ENCODE measurements around the gene SOCS3.

The SOCS3 gene

DNA sequence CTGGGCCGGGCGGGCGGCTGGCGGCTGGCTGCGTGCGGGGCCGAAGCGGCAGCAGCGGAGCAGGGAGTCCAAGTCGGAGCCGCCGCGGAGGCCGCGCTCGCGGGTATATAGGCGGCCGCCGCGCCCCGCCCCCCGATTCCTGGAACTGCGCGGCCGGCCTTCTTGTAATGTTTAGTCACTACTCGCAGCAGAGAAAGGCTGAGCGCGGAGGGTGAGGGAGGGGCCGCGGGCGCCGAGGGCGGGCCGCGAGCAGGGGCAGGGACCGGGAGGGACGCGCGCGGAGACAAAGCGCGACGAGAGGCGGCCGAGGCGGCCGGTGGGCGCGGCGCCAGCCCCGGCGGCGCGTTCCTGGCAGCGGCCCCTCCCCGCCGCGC lies at the start of gene SOCS3:
Gene SOCS3 (minus strand): TSS at position 81 of the 374 bp plus-strand sequence. CDS start 982 bp downstream, outside the sequence.
- DNase-seq (ENCODE audit: low read depth in 2 of 2), result peak; percentile 96

- DNase-seq (ENCODE audit: low read depth in 2 of 2), result no peak
Measured at GRCh38 chr17:78409191-78409928, 49.5 kb upstream of the SOCS3 start.

DNA sequence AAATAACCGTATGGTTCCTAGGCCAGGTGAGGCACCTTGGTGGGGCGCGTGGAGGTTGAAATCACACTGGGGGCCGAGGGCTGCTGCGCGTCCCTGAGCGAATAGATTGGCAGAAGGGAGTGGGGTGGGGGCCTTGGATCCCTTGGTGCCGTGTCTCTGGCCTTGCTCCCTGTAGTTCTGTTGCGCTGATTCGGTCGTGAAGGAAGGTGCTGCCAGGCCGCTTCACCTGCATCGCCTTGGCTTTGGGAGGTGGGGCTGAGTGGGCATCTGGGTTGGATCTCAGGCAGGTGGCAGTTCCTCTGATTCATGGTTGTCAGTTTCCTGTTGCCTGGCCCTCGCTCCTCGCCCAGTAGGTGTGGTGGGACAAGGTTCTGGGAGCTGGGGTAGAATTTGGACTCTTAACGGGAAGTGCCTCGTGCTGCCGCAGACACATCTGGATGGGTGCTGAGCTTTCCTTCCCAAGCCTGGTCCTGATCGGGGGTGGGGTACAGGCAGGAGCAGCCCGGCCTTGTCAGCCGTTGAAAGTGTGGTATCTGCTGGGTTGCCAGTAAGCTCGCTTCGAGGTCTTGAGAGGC lies 48.7 kb upstream of the SOCS3 start:
- DNase-seq (ENCODE audit: low read depth in 2 of 2), result no peak

DNA sequence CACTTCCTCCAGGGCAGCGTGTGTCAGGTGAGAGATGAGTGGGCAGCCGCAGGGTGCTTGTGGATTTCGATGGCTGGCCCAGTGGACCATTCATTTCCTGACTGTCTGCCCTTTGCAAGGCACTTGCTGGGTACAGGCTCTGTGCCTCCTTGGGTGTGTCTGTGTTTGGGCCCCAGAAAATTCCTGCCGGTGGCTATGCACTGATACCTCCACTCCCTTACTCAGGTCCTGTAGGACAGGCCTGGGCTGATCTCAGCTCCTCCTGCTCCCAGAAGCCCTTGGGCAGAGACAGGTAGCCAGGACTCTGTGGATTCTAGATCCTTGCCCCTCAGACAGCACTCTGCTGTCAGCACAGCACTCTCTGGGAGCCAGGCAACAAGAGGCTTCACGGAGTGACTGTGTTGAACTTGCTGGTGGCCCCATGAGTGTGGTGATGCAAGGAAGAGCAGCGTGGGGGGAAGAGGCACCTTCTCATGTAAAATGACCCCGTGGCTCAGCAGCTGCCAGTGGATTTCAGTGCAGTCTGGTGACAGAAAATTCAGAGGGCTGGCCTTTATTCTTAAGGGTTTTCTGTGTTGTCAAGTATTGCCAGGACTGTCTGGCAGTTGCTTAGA lies 47.6 kb upstream of the SOCS3 start:
- no peak for DNase-seq (ENCODE audit: low read depth in 2 of 2)

- no peak for DNase-seq (ENCODE audit: low read depth in 2 of 2)
Measured at GRCh38 chr17:78406920-78407319, 47.0 kb upstream of the SOCS3 start.

- DNase-seq (ENCODE audit: low read depth in 2 of 2), result no peak
Measured at GRCh38 chr17:78406396-78406795, 46.5 kb upstream of the SOCS3 start.

- DNase-seq (ENCODE audit: low read depth in 2 of 2), result no peak
Measured at GRCh38 chr17:78403822-78404221, 43.9 kb upstream of the SOCS3 start.

- DNase-seq (ENCODE audit: low read depth in 2 of 2), result no peak
Measured at GRCh38 chr17:78401891-78402290, 42.0 kb upstream of the SOCS3 start.

GRCh38 chr17:78401246-78401645 lies 41.4 kb upstream of the SOCS3 start:
- no peak for DNase-seq (ENCODE audit: low read depth in 2 of 2)

GRCh38 chr17:78400581-78401240 lies 40.8 kb upstream of the SOCS3 start:
- no peak for DNase-seq (ENCODE audit: low read depth in 2 of 2)

GRCh38 chr17:78399693-78400144 lies 39.8 kb upstream of the SOCS3 start:
- DNase-seq (ENCODE audit: low read depth in 2 of 2), result no peak

- no peak for DNase-seq (ENCODE audit: low read depth in 2 of 2)
Measured at GRCh38 chr17:78399028-78399692, 39.3 kb upstream of the SOCS3 start.

DNA sequence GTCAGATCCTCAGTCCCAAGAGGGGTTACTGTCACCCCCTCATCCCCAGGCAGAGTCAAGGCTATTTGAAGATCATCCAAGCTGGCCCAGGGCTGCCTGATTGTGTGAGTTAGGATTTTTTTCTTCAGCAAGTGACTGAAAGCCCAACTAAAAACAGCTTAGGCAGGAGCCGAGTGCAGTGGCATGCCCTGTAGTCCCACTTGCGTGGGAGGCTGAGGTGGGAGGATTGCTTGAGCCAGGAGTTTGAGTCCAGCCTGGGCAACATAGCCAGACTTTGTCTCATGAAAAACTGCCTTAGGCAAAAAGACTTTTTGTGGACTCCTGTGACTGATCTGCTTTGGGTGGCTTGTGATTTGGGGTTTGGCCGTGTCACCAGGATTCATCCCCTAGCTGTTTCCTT lies 38.5 kb upstream of the SOCS3 start:
- no peak for DNase-seq (ENCODE audit: low read depth in 2 of 2)

- no peak for DNase-seq (ENCODE audit: low read depth in 2 of 2)
Measured at GRCh38 chr17:78397681-78398101, 37.8 kb upstream of the SOCS3 start.

DNA sequence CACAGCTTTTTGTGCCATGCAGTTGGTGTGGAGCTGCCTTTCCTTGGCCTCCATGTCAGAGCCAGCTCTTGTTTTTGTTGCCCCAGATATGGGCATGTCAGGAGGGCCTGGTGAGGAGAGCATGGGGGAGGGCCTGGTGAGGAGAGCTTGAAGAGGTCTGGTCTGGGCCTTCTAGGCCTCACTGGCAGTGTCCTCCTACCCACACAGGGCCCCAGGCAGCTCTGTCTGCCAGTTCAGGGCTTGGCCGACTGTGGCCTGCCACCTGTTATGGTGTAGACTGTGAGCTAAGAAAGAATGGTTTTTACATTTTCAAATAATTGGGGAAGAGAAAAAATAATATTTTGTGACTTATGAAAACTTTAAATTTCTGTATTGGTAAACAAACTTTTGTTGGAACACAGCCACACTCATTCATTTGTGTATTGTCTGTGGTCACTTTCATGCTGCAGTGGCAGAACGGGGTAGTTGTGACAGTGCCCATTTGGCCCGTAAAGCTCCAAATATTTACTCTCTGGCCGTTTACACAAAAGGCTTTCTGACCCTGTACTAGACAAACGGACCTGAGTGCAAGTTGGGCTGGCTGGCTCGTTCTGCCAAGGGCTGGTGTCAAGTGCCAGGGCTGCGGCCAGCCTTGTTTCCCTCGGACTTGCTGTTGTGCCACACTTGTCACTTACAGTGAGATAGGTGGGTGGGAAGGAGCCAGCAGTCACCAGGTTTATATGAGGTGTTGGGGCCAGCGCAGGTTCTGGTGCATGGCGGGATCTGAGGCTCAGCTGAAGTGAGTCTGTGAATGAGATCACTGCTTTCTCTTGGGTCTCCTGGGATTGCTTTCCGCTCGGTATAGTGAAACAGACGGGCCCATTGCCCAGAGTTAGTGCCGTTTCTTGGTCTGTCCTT lies 36.8 kb upstream of the SOCS3 start:
- DNase-seq (ENCODE audit: low read depth in 2 of 2), result no peak

DNA sequence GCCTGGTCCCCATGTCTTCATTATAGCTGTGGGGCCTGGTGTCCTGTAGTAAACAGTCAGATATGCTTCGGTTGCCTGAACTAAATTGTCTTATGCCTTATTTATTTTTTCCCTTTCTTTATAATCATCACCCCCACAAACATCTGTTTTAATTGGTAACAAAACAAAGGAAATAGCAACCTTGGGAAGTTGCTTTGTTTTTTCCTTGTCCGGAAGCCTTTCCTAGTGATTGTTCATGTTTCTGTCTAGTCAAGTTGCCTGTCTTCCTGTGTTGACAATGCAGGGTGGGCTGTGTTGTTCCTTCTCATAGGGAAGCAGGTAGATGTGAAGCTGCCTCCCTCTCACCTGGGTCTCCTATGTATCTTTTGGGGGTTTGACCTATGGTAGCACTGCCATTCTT lies 35.3 kb upstream of the SOCS3 start:
- DNase-seq (ENCODE audit: low read depth in 2 of 2), result no peak

DNA sequence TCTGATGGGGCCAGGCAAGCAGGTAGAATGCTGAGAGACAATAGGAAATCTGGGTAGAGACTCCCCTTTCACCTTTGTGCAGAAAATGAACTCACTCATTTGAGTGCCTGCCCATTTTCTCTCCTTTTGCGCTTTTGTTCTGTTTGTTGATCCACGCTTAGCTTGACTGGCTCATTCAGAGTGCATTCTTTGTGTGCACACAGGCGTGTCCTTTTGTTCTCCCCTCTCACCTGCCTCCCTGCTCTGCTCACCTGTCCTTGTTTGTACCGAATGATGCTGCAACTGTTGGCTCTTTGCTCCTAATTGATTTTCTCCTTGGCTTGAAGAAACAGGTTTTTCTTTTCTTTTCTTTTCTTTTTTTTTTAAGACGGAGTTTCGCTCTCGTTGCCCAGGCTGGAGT lies 34.3 kb upstream of the SOCS3 start:
- DNase-seq (ENCODE audit: low read depth in 2 of 2), result no peak

- DNase-seq (ENCODE audit: low read depth in 2 of 2), result no peak
Measured at GRCh38 chr17:78393575-78393974, 33.7 kb upstream of the SOCS3 start.

DNA sequence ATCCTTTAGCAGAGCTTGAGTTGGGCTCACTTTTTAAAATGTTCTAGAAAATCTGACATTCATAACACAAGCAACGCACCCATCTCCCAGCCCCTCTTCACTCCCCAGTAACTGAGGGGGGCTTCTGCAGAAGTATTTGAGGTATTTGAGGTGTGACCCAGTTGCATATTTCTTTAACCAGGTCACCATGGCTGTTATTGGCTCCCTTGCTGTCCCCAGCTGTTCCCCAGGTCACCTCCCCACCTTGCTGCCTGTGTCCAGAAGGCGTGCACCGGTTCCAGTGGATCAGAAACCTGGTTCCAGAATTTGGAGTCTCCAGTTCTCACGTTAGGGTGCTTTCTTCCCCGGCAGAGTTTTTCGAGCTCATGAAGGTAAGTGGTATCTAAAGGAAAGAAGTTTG lies 32.4 kb upstream of the SOCS3 start:
- DNase-seq (ENCODE audit: low read depth in 2 of 2), result no peak

DNA sequence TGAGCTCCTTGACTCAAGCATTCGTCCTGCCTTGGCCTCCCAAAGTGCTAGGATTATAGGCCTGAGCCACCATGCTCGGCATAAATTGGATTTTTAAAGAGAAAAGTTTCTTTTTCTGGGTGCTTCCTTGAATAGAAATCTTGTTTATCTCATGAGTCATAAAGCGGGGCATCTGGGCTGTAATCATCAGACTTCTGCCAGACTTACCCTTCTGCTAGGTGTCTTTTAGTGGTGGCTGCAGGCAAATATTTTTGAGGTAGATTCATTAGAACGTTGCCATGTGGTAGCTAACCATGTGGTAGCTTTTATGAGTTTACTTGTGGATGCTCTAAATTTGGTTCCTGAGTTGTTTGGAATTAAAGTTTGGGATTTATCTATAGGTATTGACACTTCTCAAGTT lies 32.0 kb upstream of the SOCS3 start:
- DNase-seq (ENCODE audit: low read depth in 2 of 2), result no peak

DNA sequence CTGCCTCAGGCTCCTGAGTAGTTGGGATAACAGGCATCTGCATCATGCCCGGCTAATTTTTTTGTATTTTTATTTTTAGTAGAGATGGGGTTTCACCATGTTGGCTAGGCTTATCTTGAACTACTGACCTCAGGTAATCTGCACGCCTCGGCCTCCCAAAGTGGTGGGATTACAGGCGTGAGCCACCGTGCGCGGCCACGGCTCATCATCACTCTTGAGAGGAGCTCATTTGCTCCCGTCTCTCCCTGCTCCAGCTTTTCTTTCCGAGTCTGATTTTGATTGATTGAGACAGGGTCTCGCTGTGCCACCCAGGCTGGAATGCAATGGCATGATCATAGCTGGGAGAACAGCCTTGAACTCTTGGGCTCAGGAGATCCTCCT lies 31.2 kb upstream of the SOCS3 start:
- no peak for DNase-seq (ENCODE audit: low read depth in 2 of 2)
